HCT116 (cell line): ENCODE results near the gene CCL11. TPM values are rescaled to one million over a fixed set of nuclear protein-coding genes. Genes with fewer than 3 reads are reported as not detected.

Experiments used
- ATAC-seq: fragments of 200-7000 bp; cut with Tn5 transposase; 2 replicates; pipeline ENCODE4 v1.9.1; 2020; ENCODE audit warnings: mild to moderate bottlenecking, moderate library complexity
- BruUV-seq: library from RNA; stranded (reverse); fragments of 400-500 nt; replicated peaks from 2 replicates; lab custom pipeline; 2021; lab: Mats Ljungman, UMichigan
- CTCF ChIA-PET: fragments of 300-600 bp; sonication (Branson Sonifier 250); formaldehyde crosslinking; loops from one replicate; lab custom pipeline; 2021; ENCODE audit warnings: antibody characterized with exemption; lab: Charles Lee
- POLR2A ChIA-PET: fragments of 300-600, 350-600 bp; sonication (Branson Sonifier 250); formaldehyde crosslinking; loops from one replicate; lab custom pipeline; 2021; ENCODE audit warnings: antibody characterized with exemption; lab: Charles Lee
- RAD21 ChIA-PET, 2 experiments: fragments of 300-600 bp; sonication (Branson Sonifier 250); formaldehyde crosslinking; loops; one replicate each; lab custom pipeline; 2023; ENCODE audit warnings: low total read pairs in 2 of 2; ENCODE audit not compliant: uncharacterized antibody in 2 of 2, unreplicated experiment in 2 of 2, low non-redundant PET in 1 of 2; lab: Charles Lee
- DNase-seq: peaks from one replicate; pipeline ENCODE4 v3.0.0-alpha.2; 2010; ENCODE audit warnings: low read depth, low spot score
- H2AFZ ChIP-seq: fragments of 200-600 bp; shearing (Covaris generic), sonication (generic); 2 replicates; pipeline ENCODE4 v1.6.1; 2017; ENCODE audit warnings: low read depth, mixed run types, mixed read lengths, antibody characterized with exemption, low read length; ENCODE audit not compliant: poor library complexity, severe bottlenecking
- H3K27ac ChIP-seq: 2 replicates; pipeline ENCODE4 v1.5.1; 2012; ENCODE audit warnings: low read depth, low read length
- H3K27me3 ChIP-seq: fragments of 200-600 bp; sonication (generic); 2 replicates; pipeline ENCODE4 v1.6.1; 2016; ENCODE audit warnings: mixed run types, low read length, mixed read lengths; ENCODE audit not compliant: insufficient read depth
- H3K36me3 ChIP-seq, 2 experiments: fragments of 200-500 bp in 1 of 2; fragments of 200-600 bp in 1 of 2; sonication (Bioruptor generic) in 1 of 2; sonication (generic) in 1 of 2; 2 replicates each; pipeline versions ENCODE4 v1.5.1 to v1.6.1; 2014 to 2016; ENCODE audit warnings: low read length in 2 of 2, inconsistent platforms in 1 of 2, mixed read lengths in 1 of 2, mixed run types in 1 of 2; ENCODE audit not compliant: insufficient read depth in 2 of 2, control insufficient read depth in 1 of 2
- H3K4me1 ChIP-seq, 2 experiments: fragments of 200-600 bp in 1 of 2; sonication (generic) in 1 of 2; 2 replicates each; pipeline versions ENCODE4 v1.5.1 to v1.6.1; 2012 to 2017; ENCODE audit warnings: low read length in 2 of 2, inconsistent platforms in 1 of 2, mild to moderate bottlenecking in 1 of 2, mixed read lengths in 1 of 2, mixed run types in 1 of 2, moderate library complexity in 1 of 2; ENCODE audit not compliant: insufficient read depth in 2 of 2, control insufficient read depth in 1 of 2
- H3K4me2 ChIP-seq: fragments of 200-600 bp; sonication (generic); 2 replicates; pipeline ENCODE4 v1.6.1; 2017; ENCODE audit warnings: mixed run types, low read length, mixed read lengths
- H3K4me3 ChIP-seq, 2 experiments: fragments of 200-600 bp in 1 of 2; sonication (generic) in 1 of 2; replicated peaks in 1 of 2; 2 replicates each; pipeline ENCODE4 v1.5.1; 2011 to 2016; ENCODE audit warnings: low read length in 2 of 2, control low read depth in 1 of 2, low read depth in 1 of 2, mild to moderate bottlenecking in 1 of 2, mixed read lengths in 1 of 2, mixed run types in 1 of 2
- H3K79me2 ChIP-seq: fragments of 200-600 bp; sonication (generic); 2 replicates; pipeline ENCODE4 v1.6.1; 2017; ENCODE audit warnings: mild to moderate bottlenecking, mixed run types, low read length, moderate library complexity, mixed read lengths; ENCODE audit not compliant: insufficient read depth
- H3K9ac ChIP-seq: fragments of 200-600 bp; sonication (generic); 2 replicates; pipeline ENCODE4 v1.6.1; 2016; ENCODE audit warnings: low read length, mixed read lengths
- H3K9me2 ChIP-seq: fragments of 200-600 bp; sonication (generic), shearing (Covaris generic); 2 replicates; pipeline ENCODE4 v1.6.1; 2017; ENCODE audit warnings: mixed run types, mild to moderate bottlenecking, moderate library complexity; ENCODE audit not compliant: insufficient read depth
- H3K9me3 ChIP-seq, 2 experiments: fragments of 200-500 bp in 1 of 2; fragments of 200-600 bp in 1 of 2; sonication (Bioruptor generic) in 1 of 2; sonication (generic) in 1 of 2; 2 replicates each; pipeline ENCODE4 v1.6.1; 2014 to 2017; ENCODE audit warnings: low read length in 2 of 2, mixed read lengths in 2 of 2, inconsistent platforms in 1 of 2, low read depth in 1 of 2, mild to moderate bottlenecking in 1 of 2, mixed run types in 1 of 2, moderate library complexity in 1 of 2; ENCODE audit not compliant: control insufficient read depth in 1 of 2, insufficient read depth in 1 of 2
- H4K20me1 ChIP-seq: fragments of 200-600 bp; sonication (generic), shearing (Covaris generic); 2 replicates; pipeline ENCODE4 v1.6.1; 2017; ENCODE audit warnings: mixed run types, mild to moderate bottlenecking, moderate library complexity; ENCODE audit not compliant: insufficient read depth
- CEBPB ChIP-seq: IDR thresholded peaks from 2 replicates; pipeline ENCODE4 v1.6.1; 2012; ENCODE audit warnings: low read depth
- EGR1 ChIP-seq: IDR thresholded peaks from 2 replicates; pipeline ENCODE4 v1.6.1; 2012; ENCODE audit warnings: low read depth
- ELF1 ChIP-seq: IDR thresholded peaks from 2 replicates; pipeline ENCODE4 v1.6.1; 2012; ENCODE audit warnings: low read depth, borderline replicate concordance
- EZH2 ChIP-seq: fragments of 200-600 bp; sonication (generic); IDR thresholded peaks from 2 replicates; pipeline ENCODE4 v1.6.1; 2017; ENCODE audit warnings: antibody characterized with exemption, mixed run types
- JUND ChIP-seq: IDR thresholded peaks from 2 replicates; pipeline ENCODE4 v1.6.1; 2012
- POLR2A ChIP-seq: IDR thresholded peaks from 2 replicates; pipeline ENCODE4 v1.7.0; 2011; ENCODE audit warnings: borderline replicate concordance; ENCODE audit not compliant: insufficient read depth, insufficient read length; ENCODE audit errors: extremely low read depth
- POLR2AphosphoS5 ChIP-seq: IDR thresholded peaks from 2 replicates; pipeline ENCODE4 v1.6.1; 2011; ENCODE audit warnings: mild to moderate bottlenecking, low read depth, low read length, moderate library complexity
- RAD21 ChIP-seq: IDR thresholded peaks from 2 replicates; pipeline ENCODE4 v1.6.1; 2012; ENCODE audit warnings: low read depth, mild to moderate bottlenecking
- SIN3A ChIP-seq: IDR thresholded peaks from 2 replicates; pipeline ENCODE4 v1.6.1; 2012; ENCODE audit warnings: low read depth
- SRF ChIP-seq: IDR thresholded peaks from 2 replicates; pipeline ENCODE4 v1.6.1; 2012; ENCODE audit warnings: low read depth
- YY1 ChIP-seq: IDR thresholded peaks from 2 replicates; pipeline ENCODE4 v1.6.1; 2011; ENCODE audit warnings: low read length, low read depth, moderate library complexity, mild to moderate bottlenecking; ENCODE audit not compliant: insufficient replicate concordance; ENCODE audit errors: extremely low read depth
- ZFX ChIP-seq: fragments of 450-650 bp; IDR thresholded peaks from 2 replicates; pipeline ENCODE4 v1.6.1; 2017
- ZNF274 ChIP-seq: fragments of 200-500 bp; sonication (Bioruptor generic); IDR thresholded peaks from 2 replicates; pipeline ENCODE4 v1.6.1; 2014; ENCODE audit warnings: mild to moderate bottlenecking, low read depth, low read length, inconsistent platforms
- intact Hi-C: fragments of 100-400 bp; cut with micrococcal nuclease; formaldehyde crosslinking; loops from 2 replicates; pipeline ENCODE4 v1.10.0; 2022
- total RNA-seq: library from RNA; stranded (reverse); gene quantifications from one replicate; pipeline ENCODE4 v1.2.1, GENCODE V29; 2021; ENCODE audit not compliant: unreplicated experiment
- TF ChIP-seq, protein P1 (sequence below): IDR thresholded peaks from 2 replicates; pipeline ENCODE4 v1.6.1; 2011; ENCODE audit warnings: mild to moderate bottlenecking, low read length, moderate library complexity; ENCODE audit not compliant: insufficient replicate concordance; ENCODE audit errors: extremely low read depth
- TF ChIP-seq, protein P2 (sequence below): IDR thresholded peaks from 2 replicates; pipeline ENCODE4 v1.6.1; 2012
- TF ChIP-seq, protein P3 (sequence below), 3 experiments: fragments of 200-600 bp in 1 of 3; sonication (generic) in 1 of 3; IDR thresholded peaks in 2 of 3; conservative IDR thresholded peaks in 1 of 3; 2 replicates each; pipeline ENCODE4 v1.5.1; 2012 to 2017; ENCODE audit warnings: low read depth in 2 of 3, low read length in 2 of 3, antibody characterized with exemption in 1 of 3, borderline replicate concordance in 1 of 3, control low read depth in 1 of 3, mild to moderate bottlenecking in 1 of 3, mixed read lengths in 1 of 3, mixed run types in 1 of 3, moderate library complexity in 1 of 3; ENCODE audit not compliant: insufficient read depth in 1 of 3
- TF ChIP-seq, protein P4 (sequence below): IDR thresholded peaks from 2 replicates; pipeline ENCODE4 v1.6.1; 2012

CCL11 gene
- total RNA-seq, 1 experiment from 2014 or later, result not detected

DNA sequence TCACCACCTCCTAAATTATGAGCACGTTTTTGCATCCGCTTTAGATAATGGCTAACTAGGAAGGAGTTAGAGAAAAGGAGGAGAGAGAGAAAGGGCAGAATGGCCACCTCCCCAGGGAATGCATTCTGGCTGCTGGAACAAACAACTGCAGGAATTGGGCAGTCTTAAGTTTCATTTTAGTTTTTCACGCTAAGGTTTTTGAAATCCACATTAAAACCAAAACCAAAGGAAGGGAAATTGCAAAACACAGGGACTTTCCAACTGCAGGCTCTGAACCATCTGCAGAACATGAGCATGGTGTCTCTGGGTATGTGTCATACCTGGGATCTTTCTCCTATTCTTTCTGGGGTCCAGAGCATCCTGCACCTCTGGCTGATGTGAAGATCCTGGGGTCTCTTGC, 21.6 kb downstream of the CCL11 start (continued):
- TF ChIP-seq, protein P1, sequence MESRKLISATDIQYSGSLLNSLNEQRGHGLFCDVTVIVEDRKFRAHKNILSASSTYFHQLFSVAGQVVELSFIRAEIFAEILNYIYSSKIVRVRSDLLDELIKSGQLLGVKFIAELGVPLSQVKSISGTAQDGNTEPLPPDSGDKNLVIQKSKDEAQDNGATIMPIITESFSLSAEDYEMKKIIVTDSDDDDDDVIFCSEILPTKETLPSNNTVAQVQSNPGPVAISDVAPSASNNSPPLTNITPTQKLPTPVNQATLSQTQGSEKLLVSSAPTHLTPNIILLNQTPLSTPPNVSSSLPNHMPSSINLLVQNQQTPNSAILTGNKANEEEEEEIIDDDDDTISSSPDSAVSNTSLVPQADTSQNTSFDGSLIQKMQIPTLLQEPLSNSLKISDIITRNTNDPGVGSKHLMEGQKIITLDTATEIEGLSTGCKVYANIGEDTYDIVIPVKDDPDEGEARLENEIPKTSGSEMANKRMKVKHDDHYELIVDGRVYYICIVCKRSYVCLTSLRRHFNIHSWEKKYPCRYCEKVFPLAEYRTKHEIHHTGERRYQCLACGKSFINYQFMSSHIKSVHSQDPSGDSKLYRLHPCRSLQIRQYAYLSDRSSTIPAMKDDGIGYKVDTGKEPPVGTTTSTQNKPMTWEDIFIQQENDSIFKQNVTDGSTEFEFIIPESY, result no peak
- no peak for TF ChIP-seq CEBPB
- TF ChIP-seq ELF1, result no peak
- TF ChIP-seq, protein P2, sequence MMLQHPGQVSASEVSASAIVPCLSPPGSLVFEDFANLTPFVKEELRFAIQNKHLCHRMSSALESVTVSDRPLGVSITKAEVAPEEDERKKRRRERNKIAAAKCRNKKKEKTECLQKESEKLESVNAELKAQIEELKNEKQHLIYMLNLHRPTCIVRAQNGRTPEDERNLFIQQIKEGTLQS, result no peak
- no peak for TF ChIP-seq EZH2
- TF ChIP-seq, protein P3, sequence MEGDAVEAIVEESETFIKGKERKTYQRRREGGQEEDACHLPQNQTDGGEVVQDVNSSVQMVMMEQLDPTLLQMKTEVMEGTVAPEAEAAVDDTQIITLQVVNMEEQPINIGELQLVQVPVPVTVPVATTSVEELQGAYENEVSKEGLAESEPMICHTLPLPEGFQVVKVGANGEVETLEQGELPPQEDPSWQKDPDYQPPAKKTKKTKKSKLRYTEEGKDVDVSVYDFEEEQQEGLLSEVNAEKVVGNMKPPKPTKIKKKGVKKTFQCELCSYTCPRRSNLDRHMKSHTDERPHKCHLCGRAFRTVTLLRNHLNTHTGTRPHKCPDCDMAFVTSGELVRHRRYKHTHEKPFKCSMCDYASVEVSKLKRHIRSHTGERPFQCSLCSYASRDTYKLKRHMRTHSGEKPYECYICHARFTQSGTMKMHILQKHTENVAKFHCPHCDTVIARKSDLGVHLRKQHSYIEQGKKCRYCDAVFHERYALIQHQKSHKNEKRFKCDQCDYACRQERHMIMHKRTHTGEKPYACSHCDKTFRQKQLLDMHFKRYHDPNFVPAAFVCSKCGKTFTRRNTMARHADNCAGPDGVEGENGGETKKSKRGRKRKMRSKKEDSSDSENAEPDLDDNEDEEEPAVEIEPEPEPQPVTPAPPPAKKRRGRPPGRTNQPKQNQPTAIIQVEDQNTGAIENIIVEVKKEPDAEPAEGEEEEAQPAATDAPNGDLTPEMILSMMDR (IDR thresholded peaks at IDR 0.05 in 2 of 3, conservative IDR thresholded peaks at IDR 0.05 in 1 of 3; ENCODE audit: borderline replicate concordance in 1 of 3, insufficient read depth in 1 of 3, low read depth in 2 of 3, low read length in 2 of 3), result no peak
- TF ChIP-seq POLR2A, result no peak
- no peak for TF ChIP-seq YY1

DNA sequence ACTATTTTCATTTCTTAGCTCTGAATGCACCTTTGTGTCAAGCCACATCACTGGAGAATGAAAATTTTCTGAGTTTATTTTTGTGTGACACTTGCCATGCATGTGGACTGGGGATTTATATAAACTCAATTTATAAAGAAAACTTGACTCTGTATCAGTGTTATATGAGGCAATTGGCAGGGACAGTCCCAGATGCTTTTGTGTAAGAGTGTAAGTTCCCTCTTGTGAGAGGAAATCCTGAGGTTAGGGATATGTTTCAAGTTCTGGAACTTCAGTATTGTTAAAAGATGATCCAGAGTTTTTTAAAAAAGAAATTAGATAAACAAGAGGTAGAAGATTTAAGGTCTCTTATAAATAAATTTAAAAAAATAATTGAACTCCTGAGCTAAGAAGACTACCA, 22.8 kb downstream of the CCL11 start:
- H3K9ac ChIP-seq, result no peak overlapping the region
- intact Hi-C loops, result no loop called here
- no TSS peak for BruUV-seq
- no peak overlapping the region for H3K4me2 ChIP-seq
- H3K4me1 ChIP-seq, result no peaks in the 10 kb centered on the region
- ATAC-seq (no peak), DNase-seq (no peak)
- no peaks in the 10 kb centered on the region for H3K79me2 ChIP-seq
- no peak overlapping the region for H2AFZ ChIP-seq
- POLR2A ChIA-PET, result no interaction called here
- H3K9me2 ChIP-seq, result no peaks in the 10 kb centered on the region
- no peaks in the 10 kb centered on the region for H3K9me3 ChIP-seq
- H4K20me1 ChIP-seq, result no peaks in the 10 kb centered on the region
- CTCF ChIA-PET, result no interaction called here
- no peaks in the 10 kb centered on the region for H3K36me3 ChIP-seq
- no peak overlapping the region for H3K4me3 ChIP-seq
- RAD21 ChIA-PET, result no interaction called here
- H3K27me3 ChIP-seq, result no peaks in the 10 kb centered on the region
- no peak overlapping the region for H3K27ac ChIP-seq
- no peak for TF ChIP-seq JUND
- no peak for TF ChIP-seq RAD21
- no peak for TF ChIP-seq SIN3A
- TF ChIP-seq, protein P3 (IDR thresholded peaks at IDR 0.05 in 2 of 3, conservative IDR thresholded peaks at IDR 0.05 in 1 of 3; ENCODE audit: borderline replicate concordance in 1 of 3, insufficient read depth in 1 of 3, low read depth in 2 of 3, low read length in 2 of 3), result no peak
- TF ChIP-seq, protein P4, sequence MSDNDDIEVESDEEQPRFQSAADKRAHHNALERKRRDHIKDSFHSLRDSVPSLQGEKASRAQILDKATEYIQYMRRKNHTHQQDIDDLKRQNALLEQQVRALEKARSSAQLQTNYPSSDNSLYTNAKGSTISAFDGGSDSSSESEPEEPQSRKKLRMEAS, result no peak
- TF ChIP-seq EGR1, result no peak
- TF ChIP-seq POLR2AphosphoS5, result no peak
- TF ChIP-seq ZNF274, result no peak
- no peak for TF ChIP-seq ZFX
- no peak for TF ChIP-seq SRF
- TF ChIP-seq, protein P2, result no peak
- TF ChIP-seq EZH2, result no peak
